Measurements from ENCODE around the gene FRMD7.
"Not testable (repeated sequence)": the region's sequence is repeated elsewhere in the genome, so short reads cannot be mapped to it uniquely, and the experiment has no call there.

The FRMD7 gene, protein sequence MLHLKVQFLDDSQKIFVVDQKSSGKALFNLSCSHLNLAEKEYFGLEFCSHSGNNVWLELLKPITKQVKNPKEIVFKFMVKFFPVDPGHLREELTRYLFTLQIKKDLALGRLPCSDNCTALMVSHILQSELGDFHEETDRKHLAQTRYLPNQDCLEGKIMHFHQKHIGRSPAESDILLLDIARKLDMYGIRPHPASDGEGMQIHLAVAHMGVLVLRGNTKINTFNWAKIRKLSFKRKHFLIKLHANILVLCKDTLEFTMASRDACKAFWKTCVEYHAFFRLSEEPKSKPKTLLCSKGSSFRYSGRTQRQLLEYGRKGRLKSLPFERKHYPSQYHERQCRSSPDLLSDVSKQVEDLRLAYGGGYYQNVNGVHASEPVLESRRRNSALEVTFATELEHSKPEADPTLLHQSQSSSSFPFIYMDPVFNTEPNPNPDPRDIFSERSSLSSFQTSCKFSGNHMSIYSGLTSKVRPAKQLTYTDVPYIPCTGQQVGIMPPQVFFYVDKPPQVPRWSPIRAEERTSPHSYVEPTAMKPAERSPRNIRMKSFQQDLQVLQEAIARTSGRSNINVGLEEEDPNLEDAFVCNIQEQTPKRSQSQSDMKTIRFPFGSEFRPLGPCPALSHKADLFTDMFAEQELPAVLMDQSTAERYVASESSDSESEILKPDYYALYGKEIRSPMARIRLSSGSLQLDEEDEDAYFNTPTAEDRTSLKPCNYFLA

GRCh38 chrX:132127743-132128142, at the start of gene FRMD7:
Gene FRMD7 (minus strand): TSS chrX:132128020. CDS start chrX:132127844, 176 bp downstream.
- DNase-seq = no peak

- no peak for DNase-seq
Observed at GRCh38 chrX:132173647-132174046, 45.8 kb upstream of the FRMD7 start.

GRCh38 chrX:132171881-132172280, 44.1 kb upstream of the FRMD7 start:
- DNase-seq = peak; percentile 32

- DNase-seq = no peak
Observed at GRCh38 chrX:132171478-132171877, 43.7 kb upstream of the FRMD7 start.

DNA sequence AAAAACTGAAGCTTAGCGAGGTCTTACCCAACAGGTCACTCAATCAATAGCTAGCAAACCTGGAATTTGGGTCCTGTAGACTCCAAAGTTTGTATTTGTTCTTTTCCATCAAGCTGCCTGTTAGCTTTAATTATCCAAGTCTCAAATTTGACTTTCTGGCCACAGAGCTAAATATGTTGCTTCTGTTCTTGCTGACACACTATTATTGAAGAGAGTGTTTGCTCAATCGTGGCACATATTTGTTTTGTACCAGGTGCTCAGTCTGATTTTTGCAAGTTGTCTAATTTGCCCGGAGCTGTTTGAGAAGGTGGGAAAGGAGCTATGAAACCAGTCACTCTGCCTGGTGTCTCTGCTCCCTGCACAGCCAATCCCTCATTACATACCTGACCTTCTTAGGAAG, 41.7 kb upstream of the FRMD7 start:
- no peak for DNase-seq

GRCh38 chrX:132165651-132166050, 37.8 kb upstream of the FRMD7 start:
- DNase-seq = no peak

DNA sequence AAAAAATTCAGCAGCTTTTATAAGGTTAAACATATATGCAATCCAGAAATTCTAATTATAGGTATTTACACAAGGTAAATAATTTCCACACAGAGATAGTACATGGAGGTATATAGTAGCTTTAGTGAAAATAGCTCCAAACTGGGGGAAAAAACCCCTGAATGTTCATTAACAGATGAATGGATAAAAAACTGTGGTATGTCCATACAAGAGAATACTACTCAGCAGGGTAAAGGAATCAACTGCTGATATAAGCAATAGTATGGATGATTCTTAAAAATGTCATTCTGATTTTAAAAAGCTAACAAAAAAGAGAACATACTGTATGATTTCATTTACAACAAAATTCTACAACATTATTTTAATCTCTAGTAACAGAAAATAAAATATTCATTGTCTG, 37.2 kb upstream of the FRMD7 start:
- no peak for DNase-seq

DNA sequence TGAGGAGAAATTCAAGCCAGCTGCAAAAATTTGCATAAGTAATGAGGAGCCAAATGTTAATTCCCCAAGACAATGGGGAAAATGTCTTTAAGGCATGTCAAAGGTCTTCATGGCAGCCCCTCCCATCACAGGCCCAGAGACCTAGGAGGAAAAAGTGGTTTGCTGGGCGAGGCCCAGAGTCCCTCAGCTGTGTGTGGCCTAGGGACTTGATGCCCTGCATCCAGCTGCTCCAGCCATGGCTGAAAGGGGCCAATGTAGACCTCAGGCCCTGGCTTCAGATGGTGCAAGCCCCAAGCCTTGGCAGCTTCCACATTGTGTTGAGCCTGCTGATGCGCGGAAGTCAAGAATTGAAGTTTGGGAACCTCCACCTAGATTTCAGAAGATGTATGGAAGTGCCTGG, 35.3 kb upstream of the FRMD7 start:
- not testable (repeated sequence) for DNase-seq

GRCh38 chrX:132153166-132153565, 25.3 kb upstream of the FRMD7 start:
- no peak for DNase-seq

- no peak for DNase-seq
Observed at GRCh38 chrX:132146456-132146855, 18.6 kb upstream of the FRMD7 start.

DNA sequence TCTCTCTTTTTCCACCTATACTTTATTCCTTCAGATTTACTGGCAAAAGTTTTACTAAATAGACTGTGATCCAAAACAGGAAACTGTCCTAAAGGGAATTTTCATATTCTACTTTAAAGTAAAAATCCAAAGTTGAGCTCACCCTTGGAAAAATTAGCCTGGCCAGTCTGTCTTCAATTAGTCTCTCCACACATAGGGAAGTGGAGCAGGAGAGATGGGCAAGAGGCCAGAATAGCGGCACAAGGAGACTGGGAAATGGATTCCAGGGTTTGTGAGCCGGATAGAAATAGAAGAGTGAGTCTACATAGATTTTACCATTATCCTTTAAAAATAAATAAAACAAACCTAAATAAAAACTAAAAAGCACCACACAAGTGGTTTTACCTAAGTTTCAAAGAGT, 16.2 kb upstream of the FRMD7 start:
- DNase-seq = peak; percentile 47

DNA sequence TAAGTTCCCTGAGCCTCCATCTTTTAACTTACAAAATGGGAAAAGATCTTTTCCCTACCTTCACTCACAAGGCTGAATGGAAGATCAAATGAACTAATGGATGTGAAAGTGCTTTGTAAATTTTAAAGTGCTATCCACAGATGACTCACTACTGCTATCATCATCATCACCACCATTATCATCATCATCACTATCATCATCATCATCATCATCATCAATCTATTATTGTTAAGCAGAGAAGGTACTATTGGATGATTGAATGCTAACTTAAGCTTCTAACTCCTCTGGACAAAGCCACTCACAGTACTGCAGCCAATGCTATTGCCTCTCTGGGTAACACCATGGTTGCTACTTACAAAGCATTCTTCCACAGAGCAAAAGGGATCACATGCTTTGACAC, 1.9 kb downstream of the FRMD7 start:
- no peak for DNase-seq

- DNase-seq = no peak
Observed at GRCh38 chrX:132120913-132121312, 6.9 kb downstream of the FRMD7 start.

DNA sequence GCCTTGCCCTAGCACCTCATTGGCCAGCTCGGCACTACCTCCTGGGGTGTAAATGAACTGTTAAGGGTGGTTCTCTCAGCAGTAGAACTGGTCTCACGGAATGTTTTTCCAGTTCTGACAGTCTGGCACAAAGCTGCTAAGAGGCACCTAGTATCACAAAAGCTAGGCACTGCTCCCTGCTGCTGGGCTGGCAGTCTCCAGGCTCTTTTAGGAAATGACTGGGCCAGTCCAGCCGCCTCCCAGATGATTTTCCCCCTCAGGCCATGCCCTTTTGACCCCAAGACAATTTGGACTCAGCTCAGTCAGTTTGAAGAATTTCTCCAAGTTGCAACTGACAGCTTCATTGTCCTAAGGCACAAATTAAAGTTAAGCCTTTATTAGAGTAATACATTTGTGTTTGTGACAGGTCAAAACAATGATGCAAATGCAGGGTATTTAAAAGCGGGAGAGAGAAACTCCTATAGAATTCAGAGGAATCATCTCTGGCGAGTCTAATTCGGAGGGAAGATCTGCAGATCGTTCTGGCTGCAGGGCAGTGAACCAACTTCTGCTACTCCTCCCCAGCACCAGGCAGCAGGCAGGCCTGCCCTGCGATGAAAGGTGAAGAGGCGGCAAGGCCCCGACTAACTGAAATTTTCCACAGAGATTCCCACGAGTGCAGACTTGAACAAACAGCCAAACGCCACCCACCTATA, 7.9 kb downstream of the FRMD7 start:
- no peak for DNase-seq

DNA sequence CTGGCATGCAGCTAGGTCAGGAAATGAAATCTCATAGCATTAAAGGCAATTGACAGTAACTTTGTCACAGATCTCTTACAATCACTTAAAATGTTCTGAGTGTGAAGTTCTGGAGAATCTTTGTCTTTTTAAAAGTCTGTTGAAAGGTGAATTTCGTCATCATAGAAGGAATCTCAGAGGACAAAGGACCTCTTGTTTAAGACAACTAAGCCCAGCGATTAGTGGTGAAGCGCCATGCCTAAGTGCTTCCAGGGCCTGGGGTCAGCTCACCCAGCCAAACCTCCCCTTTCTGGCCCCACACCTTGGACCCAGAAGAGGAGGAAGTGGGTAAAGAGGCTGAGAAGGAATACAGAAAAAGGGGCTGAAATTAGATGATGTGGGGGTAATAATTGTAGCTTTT, 8.5 kb downstream of the FRMD7 start:
- DNase-seq = no peak

DNA sequence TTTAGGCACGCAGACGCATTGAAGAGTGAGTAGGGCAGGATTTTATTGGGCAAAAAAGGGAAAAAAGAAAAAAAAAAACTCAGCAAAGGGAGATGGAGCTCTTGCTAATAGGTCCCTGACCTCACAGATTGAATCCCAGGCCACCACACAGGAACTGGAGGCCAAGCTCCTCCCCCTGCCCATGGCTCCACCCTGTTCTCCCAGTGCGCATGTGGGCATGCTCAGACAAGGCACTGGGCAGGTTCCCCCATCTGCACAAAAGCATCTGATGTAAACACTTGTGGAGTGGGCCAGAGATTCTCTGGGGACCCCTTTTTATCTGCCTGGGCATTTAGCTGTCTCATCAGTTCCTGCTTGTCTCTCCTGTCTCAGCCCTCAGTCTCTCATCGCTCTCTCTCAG, 9.5 kb downstream of the FRMD7 start:
- no peak for DNase-seq

GRCh38 chrX:132115792-132116191, 12.0 kb downstream of the FRMD7 start:
- DNase-seq = no peak

DNA sequence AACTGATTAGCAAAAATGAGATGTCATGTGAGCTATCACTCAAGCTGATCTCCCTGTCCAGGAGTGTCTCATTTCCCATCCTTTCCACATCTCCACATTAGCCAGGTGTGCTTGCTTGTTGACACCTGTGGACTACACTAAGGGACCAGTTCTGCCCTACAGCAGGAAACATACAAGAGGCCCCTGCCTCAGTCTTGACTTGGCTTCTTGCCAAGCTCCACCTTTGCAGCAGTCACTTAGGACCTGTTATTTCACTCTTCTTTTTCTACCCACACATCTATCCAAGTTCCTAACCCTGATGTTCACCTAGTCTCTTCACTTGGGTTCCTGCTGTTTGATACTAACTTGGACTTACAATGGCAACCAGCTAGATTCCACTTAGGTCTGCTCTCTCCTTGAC, 13.2 kb downstream of the FRMD7 start:
- no peak for DNase-seq

- DNase-seq = no peak
Observed at GRCh38 chrX:132107291-132107690, 20.5 kb downstream of the FRMD7 start.

GRCh38 chrX:132101799-132102198, 26.0 kb downstream of the FRMD7 start:
- DNase-seq = no peak

GRCh38 chrX:132101206-132101605, 26.6 kb downstream of the FRMD7 start:
- no peak for DNase-seq

- not testable (repeated sequence) for DNase-seq
Observed at GRCh38 chrX:132098704-132099103, 29.1 kb downstream of the FRMD7 start.

DNA sequence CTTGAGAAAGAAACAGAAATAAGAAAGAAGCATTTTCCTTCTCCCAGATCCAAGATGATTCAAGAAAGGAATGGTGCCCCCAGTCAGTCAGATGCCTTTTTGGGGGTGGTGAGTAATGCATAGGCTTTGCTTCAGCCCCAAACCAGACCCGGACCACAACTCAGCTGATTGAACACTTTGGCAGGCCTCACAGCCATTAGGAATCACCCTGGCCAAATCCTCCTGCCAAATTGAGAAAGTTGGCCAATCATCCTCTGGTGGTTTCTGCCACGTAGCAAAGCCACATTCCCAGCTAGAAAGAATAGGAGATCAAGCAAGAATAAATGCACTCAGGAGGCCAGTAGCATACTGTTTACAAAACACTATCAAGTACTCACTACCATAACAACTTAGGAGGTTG, 33.7 kb downstream of the FRMD7 start:
- DNase-seq = peak; percentile 50
